Pulmonary artery endothelial cell (primary cell): ENCODE measurements around the gene OR2F2. TPM values are rescaled to one million over a fixed set of nuclear protein-coding genes. Genes with fewer than 3 reads are reported as not detected.

ENCODE experiments used
- DNase-seq: peaks from one replicate; pipeline ENCODE4 v3.0.0-alpha.2; 2011; ENCODE audit warnings: low read depth, low spot score
- total RNA-seq: library from RNA; depleted of rRNA; stranded (reverse); fragments of >200 nt; gene quantifications from 2 replicates; pipeline ENCODE4 v1.2.3, GENCODE V29; 2014

Gene OR2F2
- total RNA-seq, 1 donor from 2014 or later = not detected

DNA sequence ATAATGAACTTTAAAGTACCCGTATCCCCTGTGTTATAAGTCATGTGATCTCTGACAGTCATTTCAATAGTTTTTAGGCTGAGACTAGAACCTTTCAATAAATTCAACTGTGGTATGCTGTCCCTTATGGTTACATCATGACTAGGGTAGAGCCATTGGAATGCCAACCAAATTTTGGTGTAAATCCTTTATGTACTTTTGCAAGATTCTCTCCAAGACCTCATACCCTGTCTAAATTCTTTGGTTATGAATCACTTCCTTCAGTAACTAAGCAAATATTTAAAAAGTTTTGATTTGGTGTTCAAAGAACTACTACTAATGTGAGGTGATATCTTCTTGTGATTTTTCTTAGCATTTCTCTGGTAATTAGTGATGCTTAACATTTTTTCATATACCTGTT, 44.3 kb downstream of the OR2F2 start:
- DNase-seq = peak; percentile 20

- no peak for DNase-seq
Observed at GRCh38 chr7:143979998-143980397, 45.0 kb downstream of the OR2F2 start.

DNA sequence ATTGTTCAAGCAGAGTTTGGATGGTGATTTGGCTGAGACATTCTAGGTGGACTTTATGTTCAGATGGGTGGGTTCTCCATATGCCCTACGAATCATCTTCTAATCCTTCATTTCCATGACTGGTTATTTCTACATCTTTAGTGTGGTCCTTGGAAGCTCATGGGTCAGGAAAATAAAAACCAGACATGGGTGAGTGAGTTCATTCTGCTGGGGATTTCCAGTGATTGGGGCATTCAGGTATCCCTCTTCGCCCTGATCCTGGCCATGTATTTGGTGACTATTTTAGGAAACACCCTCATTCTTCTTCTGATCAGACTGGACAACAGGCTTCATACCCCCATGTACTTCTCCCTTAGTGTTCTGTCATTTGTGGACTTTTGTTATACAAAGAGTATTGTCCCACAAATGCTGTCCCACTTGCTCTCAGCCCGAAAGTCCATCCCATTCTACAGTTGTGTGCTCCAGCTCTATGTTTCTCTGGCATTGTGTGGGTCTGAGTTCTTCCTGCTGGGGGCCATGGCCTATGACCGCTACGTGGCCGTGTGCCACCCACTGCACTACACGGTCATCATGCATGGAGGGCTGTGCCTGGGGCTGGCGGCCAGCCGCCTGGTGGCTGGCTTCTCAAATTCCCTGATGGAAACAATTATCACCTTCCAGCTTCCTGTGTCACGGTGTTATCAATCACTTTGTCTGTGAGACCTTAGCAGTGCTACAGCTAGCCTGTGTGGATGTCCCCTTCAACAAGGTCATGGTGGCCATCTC, 45.9 kb downstream of the OR2F2 start:
- no peak for DNase-seq

GRCh38 chr7:143983960-143984359, 48.9 kb downstream of the OR2F2 start:
- DNase-seq = no peak

Other genes starting within 250 kb of the OR2F2 start
- gene CTAGE6, start 177.5 kb upstream of the OR2F2 start, total RNA-seq = 0.07 and 0.39 TPM in 2 replicates
- gene TCAF1, start 33.1 kb upstream of the OR2F2 start, total RNA-seq = 40.0 and 55.4 TPM in 2 replicates
- not detected in 2 replicates for gene OR2F1, start 19.6 kb downstream of the OR2F2 start, total RNA-seq
- not detected in 2 replicates for gene OR6B1, start 65.1 kb downstream of the OR2F2 start, total RNA-seq
- gene OR2A5, start 113.7 kb downstream of the OR2F2 start, total RNA-seq = not detected in 2 replicates
- not detected in 2 replicates for gene OR2A25, start 134.6 kb downstream of the OR2F2 start, total RNA-seq
- gene OR2A12, start 151.0 kb downstream of the OR2F2 start, total RNA-seq = not detected in 2 replicates
- gene OR2A2, start 174.3 kb downstream of the OR2F2 start, total RNA-seq = not detected in 2 replicates
- gene OR2A14, start 187.9 kb downstream of the OR2F2 start, total RNA-seq = not detected in 2 replicates
- gene CTAGE4, start 248.2 kb downstream of the OR2F2 start, total RNA-seq = 0.07 and 0.18 TPM in 2 replicates